Stomach (tissue), 9 donors: ENCODE results near the gene LCN1. TPM values are rescaled to one million over a fixed set of nuclear protein-coding genes. Genes with fewer than 3 reads are reported as not detected.

ENCODE experiments used
- DNase-seq, 2 donors: peaks; one replicate each; pipeline versions ENCODE4 v3.0.0 to v3.0.0-alpha.2; 2013 to 2019
- H3K27ac ChIP-seq, 5 donors: fragments of 200-600 bp in 4 of 5; sonication (generic) in 4 of 5; one replicate each; pipeline ENCODE4 v1.5.1; 2013 to 2019; ENCODE audit warnings: mild to moderate bottlenecking in 1 of 5, moderate library complexity in 1 of 5
- H3K27me3 ChIP-seq, 3 donors: fragments of 200-600 bp; sonication (generic); one replicate each; pipeline ENCODE4 v1.5.1; 2017 to 2019; ENCODE audit warnings: mixed run types in 1 of 3
- H3K36me3 ChIP-seq, 4 donors: fragments of 200-600 bp; sonication (generic); 1 replicate in 3 of 4; 2 replicates in 1 of 4; pipeline ENCODE4 v1.5.1; 2016 to 2019
- H3K4me1 ChIP-seq, 4 donors: fragments of 200-600 bp; sonication (generic); one replicate each; pipeline ENCODE4 v1.5.1; 2016 to 2019
- H3K4me3 ChIP-seq, 4 donors: fragments of 200-600 bp; sonication (generic) in 3 of 4; one replicate each; pipeline ENCODE4 v1.5.1; 2016 to 2019; ENCODE audit warnings: mild to moderate bottlenecking in 1 of 4
- H3K9me3 ChIP-seq, 4 donors: fragments of 200-600 bp; sonication (generic); one replicate each; pipeline ENCODE4 v1.5.1; 2016 to 2019
- EP300 ChIP-seq: sonication (generic); formaldehyde crosslinking; IDR thresholded peaks from one replicate; pipeline ENCODE4 v1.6.1; 2017; ENCODE audit warnings: antibody characterized with exemption
- POLR2A ChIP-seq, 4 donors: fragments of 450-650 bp; IDR thresholded peaks; one replicate each; pipeline ENCODE4 v1.6.1; 2016; ENCODE audit warnings: antibody characterized with exemption in 4 of 4, control low read depth in 2 of 4, mild to moderate bottlenecking in 1 of 4, moderate library complexity in 1 of 4
- POLR2AphosphoS5 ChIP-seq, 3 donors: sonication (generic); formaldehyde crosslinking; IDR thresholded peaks; one replicate each; pipeline ENCODE4 v1.6.1; 2016; ENCODE audit warnings: antibody characterized with exemption in 3 of 3
- WGBS, 5 donors: extraction: QIAGEN DNeasy Blood & Tissue Kit in 3 of 5; methylation state at CpG; one replicate each; pipeline versions ENCODE4 v1.1.5 to v1.1.7; 2013 to 2018; 5-methylcytosine and 5-hydroxymethylcytosine counted together
- intact Hi-C: fragments of 100-400 bp; cut with DNase I; formaldehyde crosslinking; loops from one replicate; pipeline ENCODE4 v1.15.1; 2023; ENCODE audit warnings: low total_unique reads
- polyA plus RNA-seq, 3 donors: library from polyadenylated mRNA; stranded (reverse); fragments of 200-250 nt; gene quantifications; one replicate each; pipeline ENCODE4 v1.2.3, GENCODE V29; 2013
- total RNA-seq, 5 donors: library from RNA; depleted of rRNA; stranded (reverse); fragments of >200 nt; gene quantifications; one replicate each; pipeline versions ENCODE4 v1.1.0 to v1.2.3, GENCODE V29; 2014 to 2016
- TF ChIP-seq, protein P1 (sequence below), 7 experiments: fragments of 450-650 bp in 4 of 7; fragments of 200-600 bp in 3 of 7; sonication (generic) in 3 of 7; IDR thresholded peaks; one replicate each; pipeline ENCODE4 v1.5.1; 2016 to 2019; ENCODE audit warnings: antibody characterized with exemption in 7 of 7, control low read depth in 2 of 7, mild to moderate bottlenecking in 1 of 7
- donor health status: healthy with polysubstance abuse.
- donor health status: Bipolar disorder and iron deficiency.
- donor health status: healthy.

Gene LCN1
- total and polyA plus RNA-seq, 8 donors = not detected

DNA sequence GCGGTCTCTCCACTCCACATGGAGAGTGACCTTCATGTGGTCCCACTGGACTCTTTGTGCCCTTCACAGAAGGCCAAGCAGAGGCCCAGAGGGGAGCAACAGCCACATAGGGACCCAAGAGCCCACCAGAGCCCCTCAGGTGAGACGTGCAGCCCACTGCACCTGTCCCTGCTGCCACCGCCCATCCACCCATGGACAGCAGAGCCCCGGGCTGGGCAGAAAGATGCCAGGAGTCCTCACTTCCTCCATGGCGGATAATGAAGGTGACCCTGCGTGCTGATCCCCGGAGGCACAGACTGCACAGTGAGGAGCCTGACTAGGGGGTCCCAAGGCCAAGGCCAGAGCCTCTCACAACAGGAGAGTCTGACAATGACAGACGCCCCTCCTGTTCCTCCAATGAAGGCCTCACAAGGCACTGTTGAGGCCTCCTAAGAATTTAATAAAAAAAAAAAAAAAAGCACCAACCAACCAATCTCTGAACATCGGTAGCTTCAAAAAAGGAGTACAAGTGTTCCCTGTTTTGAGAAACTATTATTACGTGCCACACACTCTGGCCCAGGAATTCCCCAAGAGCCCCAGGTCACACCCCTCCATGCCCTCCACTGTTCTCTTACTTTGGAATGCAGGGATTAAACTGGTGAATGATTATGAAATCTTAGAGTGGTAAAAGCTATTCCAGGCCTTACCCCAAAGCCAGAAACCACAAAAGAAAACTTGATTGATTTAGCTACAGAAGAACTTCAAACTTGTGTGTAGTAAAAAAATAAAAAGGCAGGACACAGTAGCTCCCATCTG, 44.5 kb upstream of the LCN1 start:
- DNase-seq = no peak
- TF ChIP-seq POLR2A (IDR thresholded peaks at IDR 0.05) = no peak
- TF ChIP-seq POLR2AphosphoS5 (IDR thresholded peaks at IDR 0.05) = no peak
- TF ChIP-seq EP300 = no peak
- TF ChIP-seq, protein P1, sequence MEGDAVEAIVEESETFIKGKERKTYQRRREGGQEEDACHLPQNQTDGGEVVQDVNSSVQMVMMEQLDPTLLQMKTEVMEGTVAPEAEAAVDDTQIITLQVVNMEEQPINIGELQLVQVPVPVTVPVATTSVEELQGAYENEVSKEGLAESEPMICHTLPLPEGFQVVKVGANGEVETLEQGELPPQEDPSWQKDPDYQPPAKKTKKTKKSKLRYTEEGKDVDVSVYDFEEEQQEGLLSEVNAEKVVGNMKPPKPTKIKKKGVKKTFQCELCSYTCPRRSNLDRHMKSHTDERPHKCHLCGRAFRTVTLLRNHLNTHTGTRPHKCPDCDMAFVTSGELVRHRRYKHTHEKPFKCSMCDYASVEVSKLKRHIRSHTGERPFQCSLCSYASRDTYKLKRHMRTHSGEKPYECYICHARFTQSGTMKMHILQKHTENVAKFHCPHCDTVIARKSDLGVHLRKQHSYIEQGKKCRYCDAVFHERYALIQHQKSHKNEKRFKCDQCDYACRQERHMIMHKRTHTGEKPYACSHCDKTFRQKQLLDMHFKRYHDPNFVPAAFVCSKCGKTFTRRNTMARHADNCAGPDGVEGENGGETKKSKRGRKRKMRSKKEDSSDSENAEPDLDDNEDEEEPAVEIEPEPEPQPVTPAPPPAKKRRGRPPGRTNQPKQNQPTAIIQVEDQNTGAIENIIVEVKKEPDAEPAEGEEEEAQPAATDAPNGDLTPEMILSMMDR (IDR thresholded peaks at IDR 0.05) = no peak
- H3K9me3 ChIP-seq = no peaks in the 10 kb centered on the region
- H3K4me3 ChIP-seq = no peak overlapping the region
- H3K4me1 ChIP-seq = peaks cover 10 to 33% (median 30%) of the 10 kb centered on the region in 4 donors
- intact Hi-C loops = no loop called here
- no peaks in the 10 kb centered on the region for H3K36me3 ChIP-seq
- peaks cover 0 to 4% (median 0%) of the 10 kb centered on the region in 3 donors for H3K27me3 ChIP-seq
- H3K27ac ChIP-seq = no peak overlapping the region
- WGBS, 5 donors = 81 to 87% (median 85%) methylated on average over 8 to 10 of the region's 10 CpGs

DNA sequence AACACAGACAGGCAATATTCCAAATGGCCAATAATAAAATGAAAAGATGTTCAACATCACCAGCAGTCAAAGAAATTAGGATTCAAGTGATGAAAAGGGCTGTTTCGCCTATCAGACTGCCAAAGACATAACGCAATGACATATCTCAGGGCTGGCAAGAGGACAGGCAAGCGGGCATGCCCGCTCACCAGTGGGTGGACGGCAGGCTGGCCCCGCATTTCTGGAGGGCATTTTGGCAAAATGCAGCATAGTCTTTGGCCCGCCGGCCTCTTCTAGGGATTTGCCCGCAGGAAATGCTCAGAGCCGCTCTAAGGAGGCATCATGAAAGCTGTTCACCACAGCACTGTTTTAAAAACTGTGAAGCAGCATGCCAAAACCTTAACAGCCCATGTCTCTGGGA, 43.0 kb upstream of the LCN1 start:
- TF ChIP-seq POLR2A (IDR thresholded peaks at IDR 0.05) (no peak), EP300 (no peak), POLR2AphosphoS5 (IDR thresholded peaks at IDR 0.05) (no peak)
- TF ChIP-seq, protein P1 (IDR thresholded peaks at IDR 0.05) = no peak
- no peaks in the 10 kb centered on the region for H3K9me3 ChIP-seq
- H3K4me3 ChIP-seq = no peak overlapping the region
- 70 to 85% (median 83%) methylated on average over 10 of the region's 10 CpGs for WGBS, 5 donors
- intact Hi-C loops = no loop called here
- H3K27ac ChIP-seq = peak overlapping the region in 2 of 5 donors; percentile 87 to 89
- H3K36me3 ChIP-seq = peaks cover 0 to 1% (median under 1%) of the 10 kb centered on the region in 4 donors
- no peak for DNase-seq
- H3K4me1 ChIP-seq = peaks cover 10 to 39% (median 30%) of the 10 kb centered on the region in 4 donors
- H3K27me3 ChIP-seq = peaks cover 0 to 4% (median 0%) of the 10 kb centered on the region in 3 donors

DNA sequence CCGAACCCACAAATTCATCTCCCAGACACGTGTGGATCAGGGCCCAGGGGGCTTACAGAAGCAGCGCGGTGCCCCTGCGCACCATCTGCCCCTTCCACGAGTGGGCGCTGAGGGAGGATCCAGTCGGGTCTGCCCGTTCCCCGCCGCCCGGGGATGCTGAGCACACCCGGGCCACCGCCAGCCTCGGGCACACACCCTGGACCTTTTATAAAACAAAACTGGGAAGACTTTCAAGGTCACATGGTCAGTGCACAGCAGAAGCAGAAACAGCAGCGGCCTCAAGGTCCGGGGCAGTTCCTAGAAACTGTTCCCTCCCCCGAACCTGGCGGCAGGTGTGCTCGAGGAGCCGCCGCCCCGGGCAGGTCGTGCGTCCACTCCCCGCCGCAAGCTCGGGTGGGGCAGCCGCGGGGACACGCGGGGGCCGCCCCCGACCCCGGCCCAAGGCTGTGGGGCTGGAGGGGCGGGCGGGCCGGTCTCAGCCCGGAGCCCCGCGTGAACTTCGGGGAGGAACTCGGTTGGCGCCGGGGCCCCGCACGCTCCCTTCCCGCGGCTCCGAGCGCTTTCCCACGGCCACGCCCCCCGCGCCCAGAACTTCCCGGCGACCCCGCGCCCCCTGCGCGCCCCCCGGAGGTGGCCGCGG, 42.3 kb upstream of the LCN1 start:
- 2 to 10% (median 5%) methylated on average over 11 to 64 of the region's 64 CpGs for WGBS, 5 donors
- intact Hi-C loops = no loop called here

More for the DNA sequence above, 42.3 kb upstream of the LCN1 start:
- Histone ChIP-seq H3K27ac (peak overlapping the region; percentile 75 to 93 (median 87)), H3K4me3 (peak overlapping the region; percentile 70 to 95 (median 86)), H3K4me1 (peaks cover 10 to 35% (median 30%) of the 10 kb centered on the region in 4 donors), H3K27me3 (peaks cover 0 to 4% (median 0%) of the 10 kb centered on the region in 3 donors), H3K9me3 (no peaks in the 10 kb centered on the region), H3K36me3 (peaks cover 2 to 9% (median 8%) of the 10 kb centered on the region in 4 donors)
- DNase-seq = peak; percentile 72 to 84
- TF ChIP-seq POLR2A (IDR thresholded peaks at IDR 0.05) (no peak), POLR2AphosphoS5 (IDR thresholded peaks at IDR 0.05) (peak in 2 of 3 donors; percentile 62 to 75)
- TF ChIP-seq, protein P1 (IDR thresholded peaks at IDR 0.05) = no peak
